D721Med (cell line): Measurements from ENCODE around the gene RTF1.
"Not testable (repeated sequence)": the region's sequence is repeated elsewhere in the genome, so short reads cannot be mapped to it uniquely, and the experiment has no call there.

Source experiments
- DNase-seq: peaks from one replicate; pipeline ENCODE4 v3.0.0; 2011; ENCODE audit warnings: low spot score; ENCODE audit not compliant: insufficient read length
- FAIRE-seq: peaks from 2 replicates; lab custom pipeline; 2011; peaks lifted over from hg19 to GRCh38; lab: Jason Lieb, UNC
- TF ChIP-seq, protein P1 (sequence below): IDR thresholded peaks from 2 replicates; pipeline ENCODE4 v1.5.1; 2012; ENCODE audit warnings: mild to moderate bottlenecking, control low read depth; ENCODE audit not compliant: insufficient read depth; ENCODE audit errors: missing control alignments

RTF1 gene

DNA sequence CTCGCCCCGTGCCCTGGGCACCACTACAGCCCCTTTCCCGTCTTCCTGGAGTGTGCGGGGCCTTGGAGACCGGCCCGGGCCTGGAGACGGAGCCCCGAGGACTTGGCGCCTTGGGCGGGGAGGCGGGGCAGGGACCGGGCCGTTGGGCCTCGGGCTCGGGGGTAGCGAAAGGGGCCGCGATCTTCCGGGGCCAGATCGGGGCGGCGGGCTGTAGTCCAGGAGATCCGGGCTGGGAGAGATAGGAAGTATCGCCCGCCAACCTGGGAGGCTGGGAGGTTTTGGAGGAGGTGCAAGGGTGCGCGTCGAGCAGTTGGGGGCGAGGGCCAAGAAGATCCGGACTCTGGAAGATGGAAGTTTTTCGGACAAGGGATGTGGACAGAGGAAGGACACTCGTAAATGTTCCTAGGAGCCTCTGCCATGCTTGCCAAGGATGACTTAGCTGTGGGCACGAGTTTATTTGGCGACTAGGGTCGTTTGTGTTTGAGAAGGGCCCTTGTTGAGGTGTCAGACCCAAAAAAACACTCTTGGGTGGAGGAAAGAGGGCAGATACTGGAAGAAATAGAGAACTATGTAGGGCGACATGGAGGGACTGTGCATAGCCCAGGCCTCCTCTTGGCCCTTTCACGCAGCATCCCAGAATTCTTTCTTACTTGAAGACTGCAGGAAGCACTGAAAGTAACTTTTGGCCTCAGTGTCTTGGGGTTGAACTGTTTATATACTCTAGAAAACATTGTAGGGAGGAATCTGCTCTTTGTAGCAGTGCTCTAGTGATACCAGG lies 712 bp downstream of the RTF1 start:
- FAIRE-seq (no peak), DNase-seq (no peak)
- TF ChIP-seq, protein P1, sequence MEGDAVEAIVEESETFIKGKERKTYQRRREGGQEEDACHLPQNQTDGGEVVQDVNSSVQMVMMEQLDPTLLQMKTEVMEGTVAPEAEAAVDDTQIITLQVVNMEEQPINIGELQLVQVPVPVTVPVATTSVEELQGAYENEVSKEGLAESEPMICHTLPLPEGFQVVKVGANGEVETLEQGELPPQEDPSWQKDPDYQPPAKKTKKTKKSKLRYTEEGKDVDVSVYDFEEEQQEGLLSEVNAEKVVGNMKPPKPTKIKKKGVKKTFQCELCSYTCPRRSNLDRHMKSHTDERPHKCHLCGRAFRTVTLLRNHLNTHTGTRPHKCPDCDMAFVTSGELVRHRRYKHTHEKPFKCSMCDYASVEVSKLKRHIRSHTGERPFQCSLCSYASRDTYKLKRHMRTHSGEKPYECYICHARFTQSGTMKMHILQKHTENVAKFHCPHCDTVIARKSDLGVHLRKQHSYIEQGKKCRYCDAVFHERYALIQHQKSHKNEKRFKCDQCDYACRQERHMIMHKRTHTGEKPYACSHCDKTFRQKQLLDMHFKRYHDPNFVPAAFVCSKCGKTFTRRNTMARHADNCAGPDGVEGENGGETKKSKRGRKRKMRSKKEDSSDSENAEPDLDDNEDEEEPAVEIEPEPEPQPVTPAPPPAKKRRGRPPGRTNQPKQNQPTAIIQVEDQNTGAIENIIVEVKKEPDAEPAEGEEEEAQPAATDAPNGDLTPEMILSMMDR: no peak

DNA sequence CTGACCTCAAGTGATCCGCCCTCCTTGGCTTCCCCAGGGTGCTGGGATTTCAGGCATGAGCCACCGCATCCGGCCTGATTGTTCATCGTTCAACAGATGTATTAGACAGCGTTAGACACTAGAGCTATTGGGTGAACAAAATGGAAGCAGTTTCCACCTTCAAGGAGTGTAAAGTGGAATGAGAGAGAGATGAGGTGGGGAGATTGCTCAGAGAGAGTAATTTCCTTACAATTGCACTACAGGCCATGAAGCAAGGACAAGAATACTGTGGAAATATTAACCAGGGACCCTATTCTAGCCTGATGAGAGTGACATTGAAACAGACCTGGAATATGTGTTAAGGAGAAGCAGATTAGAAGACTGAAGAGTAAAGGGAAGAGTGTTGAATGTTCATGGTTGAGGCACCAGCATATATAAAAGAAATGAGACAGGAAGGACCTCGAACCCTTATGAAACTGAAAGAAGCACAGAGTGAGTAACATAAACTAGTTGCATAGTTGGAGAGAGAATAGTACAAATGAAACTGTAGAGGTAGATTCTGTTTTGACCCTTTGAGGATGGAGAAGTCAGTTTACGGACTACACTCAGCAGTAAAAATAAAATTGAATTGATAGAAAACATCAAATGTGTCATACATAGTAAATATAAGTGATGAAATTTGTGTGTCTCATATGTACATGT lies 7.2 kb downstream of the RTF1 start:
- FAIRE-seq (no peak), DNase-seq (no peak)
- TF ChIP-seq, protein P1: no peak

DNA sequence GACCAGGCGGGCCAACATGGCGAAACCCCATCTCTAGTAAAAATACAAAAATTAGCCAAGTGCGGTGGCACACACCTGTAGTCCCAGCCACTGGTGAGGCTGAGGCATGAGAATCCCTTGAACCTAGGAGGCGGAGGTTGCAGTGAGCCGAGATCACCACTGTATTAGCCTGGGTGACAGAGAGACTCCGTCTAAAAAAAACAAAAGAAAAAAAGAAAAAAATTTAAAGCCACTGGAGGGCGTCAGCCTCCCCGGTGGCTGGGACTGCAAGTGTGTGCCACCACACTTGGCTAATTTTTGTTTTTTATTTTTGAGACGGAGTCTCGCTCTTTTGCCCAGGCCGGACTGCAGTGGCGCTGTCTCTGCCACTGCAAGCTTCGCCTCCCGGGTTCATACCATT lies 7.9 kb downstream of the RTF1 start:
- FAIRE-seq (no peak), DNase-seq (no peak)
- TF ChIP-seq, protein P1: no peak

DNA sequence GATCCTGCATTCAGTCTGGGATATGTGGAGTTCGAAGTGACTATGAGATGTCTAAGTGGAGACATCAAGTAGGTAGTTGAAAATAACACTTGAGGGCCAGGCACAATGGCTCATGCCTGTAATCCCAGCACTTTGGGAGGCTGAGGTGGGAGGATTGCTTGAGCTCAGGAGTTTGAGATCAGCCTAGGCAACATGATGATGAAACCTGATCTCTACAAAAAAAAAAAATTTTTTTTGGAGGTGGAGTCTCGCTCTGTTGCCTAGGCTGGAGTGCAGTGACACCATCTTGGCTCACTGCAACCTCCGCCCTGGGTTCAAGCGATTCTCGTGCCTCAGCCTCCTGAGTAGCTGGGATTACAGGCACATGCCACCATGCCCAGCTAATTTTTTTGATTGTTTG lies 9.0 kb downstream of the RTF1 start:
- not testable (repeated sequence) for FAIRE-seq, DNase-seq

DNA sequence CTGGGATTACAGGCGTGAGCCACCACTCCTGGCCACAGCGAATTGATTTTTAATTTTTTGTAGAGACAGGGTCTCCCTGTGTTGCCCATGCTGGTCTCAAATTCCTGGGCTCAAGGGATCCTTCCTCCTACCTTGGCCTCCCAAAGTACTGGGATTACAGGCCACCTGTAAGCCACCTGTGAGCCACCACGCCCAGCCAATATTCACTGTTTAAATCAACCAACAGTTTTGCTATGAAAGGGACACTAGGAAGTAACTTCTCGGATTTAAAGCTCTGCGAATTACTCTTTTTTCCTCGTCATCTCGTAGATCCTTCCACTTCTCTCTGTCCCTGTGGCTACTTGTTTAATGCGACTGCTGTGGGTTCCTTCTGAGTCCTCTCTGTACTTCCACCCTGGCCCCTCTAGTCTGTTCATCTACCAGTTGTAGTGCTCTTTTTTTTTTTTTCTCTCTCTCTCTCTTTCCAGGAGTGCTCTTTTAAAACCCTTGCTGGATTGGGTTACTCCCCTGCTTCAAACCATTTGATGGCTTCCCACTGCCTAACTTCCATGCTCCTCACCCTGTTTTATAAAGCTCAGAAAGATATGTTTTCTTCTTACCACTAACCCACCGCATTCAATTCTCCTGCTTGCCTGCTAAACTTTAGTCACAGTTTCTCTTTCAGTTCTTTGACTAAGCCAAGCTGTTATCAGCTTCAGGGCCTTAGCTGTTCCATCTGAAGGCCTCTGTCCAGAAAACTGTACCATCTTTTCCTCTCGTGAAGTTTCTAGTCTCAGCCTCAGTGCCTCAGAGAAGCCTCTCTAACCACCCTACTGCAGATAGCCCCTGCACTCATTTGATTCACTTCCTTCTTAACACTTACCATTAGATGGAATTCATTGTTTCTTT lies 12.4 kb downstream of the RTF1 start:
- DNase-seq (no peak), FAIRE-seq (no peak)
- TF ChIP-seq, protein P1: no peak

- DNase-seq (no peak), FAIRE-seq (no peak)
- TF ChIP-seq, protein P1: no peak
Observed at GRCh38 chr15:41435037-41435786, 18.3 kb downstream of the RTF1 start.

- TF ChIP-seq, protein P1: no peak
- no peak for FAIRE-seq
- DNase-seq: no peak
Observed at GRCh38 chr15:41437448-41437847, 20.6 kb downstream of the RTF1 start.
